ENCODE results near the gene C10orf105. TPM values are rescaled to one million over a fixed set of nuclear protein-coding genes. Genes with fewer than 3 reads are reported as not detected.

Gene C10orf105
- total and polyA plus RNA-seq, 2 of the 8 experiments (the other 6 are each of a cell fraction or from before 2014, with no cell fraction given), result 0.71 to 0.73 TPM

GRCh38 chr10:71715026-71715425 lies 4.6 kb downstream of the C10orf105 start:
- H3K56ac ChIP-seq (replicated peaks; ENCODE audit: insufficient read length, low read depth, low read length), result no peak overlapping the region
- H3K14ac ChIP-seq (ENCODE audit: insufficient read length), result no peak overlapping the region
- no peak for DNase-seq (ENCODE audit: low read depth in 1 of 2, low spot score in 2 of 2)
- H3K79me1 ChIP-seq (ENCODE audit: low read depth, low read length), result no peaks in the 10 kb centered on the region
- H3K4me2 ChIP-seq (ENCODE audit: insufficient read depth in 1 of 2, low read depth in 2 of 2, low read length in 2 of 2), result no peak overlapping the region
- H3K4ac ChIP-seq (replicated peaks; ENCODE audit: insufficient read length, low read depth, low read length), result no peak overlapping the region
- H2AFZ ChIP-seq (ENCODE audit: low read length), result no peak overlapping the region
- no peak for FAIRE-seq
- H4K5ac ChIP-seq (ENCODE audit: insufficient read length, low read depth, low read length), result no peak overlapping the region
- 88% methylated on average over 8 of the region's 8 CpGs; no CpG with 5 or more reads in 1 of the 2 experiments for WGBS, 2 experiments (ENCODE audit: extremely low coverage in 1 of 2, insufficient coverage in 1 of 2, insufficient read length in 1 of 2, insufficient replicate concordance in 2 of 2, low coverage in 1 of 2, low lambda C conversion rate in 2 of 2, missing lambda C conversion rate in 1 of 2)
- no peak overlapping the region for H2BK15ac ChIP-seq (ENCODE audit: low read length)
- H3K27me3 ChIP-seq (replicated peaks in 1 of 4; ENCODE audit: control insufficient read depth in 3 of 4, extremely low read depth in 1 of 4, insufficient read depth in 3 of 4, low read length in 3 of 4), result no peaks in the 10 kb centered on the region
- H3K23me2 ChIP-seq (ENCODE audit: low read depth, low read length), result no peaks in the 10 kb centered on the region; the same call in 1 of the 2 replicates
- no peak overlapping the region for H3K27ac ChIP-seq (ENCODE audit: low read depth, low read length)
- no peak overlapping the region for H4K91ac ChIP-seq (replicated peaks; ENCODE audit: insufficient read length, low read length)
- no peaks in the 10 kb centered on the region for H3K36me3 ChIP-seq (ENCODE audit: control insufficient read depth in 2 of 4, insufficient read depth in 4 of 4, low read length in 3 of 4)
- no peak overlapping the region for H2AK5ac ChIP-seq (ENCODE audit: low read depth, low read length)
- peaks cover 0 to 11% (median 6%) of the 10 kb centered on the region in 4 experiments; a peak in 5 of 7 replicates for H3K4me1 ChIP-seq (replicated peaks in 1 of 4; ENCODE audit: control insufficient read depth in 3 of 4, insufficient read depth in 4 of 4, low read length in 3 of 4)
- H3K4me3 ChIP-seq (ENCODE audit: extremely low read depth in 1 of 4, insufficient read depth in 2 of 4, low read depth in 3 of 4, low read length in 4 of 4), result no peak overlapping the region
- H2BK20ac ChIP-seq (ENCODE audit: low read length), result no peak overlapping the region
- POLR2A ChIA-PET (ENCODE audit: partially characterized antibody), result interaction anchor here (0.6 kb wide), 1 partner anchor 179 kb away, joined by 3 read pairs; no protein-coding TSS in a partner anchor
- H3K23ac ChIP-seq (ENCODE audit: insufficient read length), result no peak overlapping the region
- no peak overlapping the region for H3K9ac ChIP-seq (replicated peaks in 1 of 4; ENCODE audit: extremely low read depth in 1 of 4, low read depth in 3 of 4, low read length in 3 of 4)
- no peaks in the 10 kb centered on the region for H4K20me1 ChIP-seq (replicated peaks in 1 of 2; ENCODE audit: control insufficient read depth in 1 of 2, insufficient read depth in 2 of 2, low read length in 2 of 2)
- CTCF ChIA-PET (ENCODE audit: partially characterized antibody), result interaction anchor here (0.9 to 7.2 kb wide), 7 partner anchors 8 to 411 kb away, joined by 3 to 65 read pairs (median 8); no protein-coding TSS in a partner anchor
- H2BK5ac ChIP-seq (ENCODE audit: low read depth, low read length), result no peak overlapping the region
- H3K79me2 ChIP-seq (ENCODE audit: control insufficient read depth in 1 of 2, insufficient read depth in 2 of 2, low read length in 2 of 2), result no peaks in the 10 kb centered on the region
- no peaks in the 10 kb centered on the region for H3K9me3 ChIP-seq (ENCODE audit: insufficient read depth in 2 of 2, low read depth in 1 of 2, low read length in 1 of 2)
- H4K8ac ChIP-seq (ENCODE audit: extremely low read depth, insufficient read depth, low read length), result no peak overlapping the region
- H2BK12ac ChIP-seq (ENCODE audit: low read depth, low read length), result no peak overlapping the region
- H3K18ac ChIP-seq (ENCODE audit: extremely low read depth, low read length), result no peak overlapping the region
- no peak overlapping the region for H2BK120ac ChIP-seq (replicated peaks; ENCODE audit: low read depth, low read length)
- no peak for TF ChIP-seq POLR2AphosphoS5 (IDR thresholded peaks at IDR 0.05; ENCODE audit: low read depth, low read length)
- no peak for TF ChIP-seq PHF8 (conservative IDR thresholded peaks at IDR 0.05; ENCODE audit: low read depth, low read length)
- no peak for TF ChIP-seq YY1 (IDR thresholded peaks at IDR 0.05; ENCODE audit: low read depth, low read length)
- TF ChIP-seq BRCA1 (IDR thresholded peaks at IDR 0.05; ENCODE audit: low read depth, low read length), result no peak
- TF ChIP-seq FOSL1 (IDR thresholded peaks at IDR 0.05; ENCODE audit: insufficient read depth, low read depth, low read length), result no peak
- no peak for TF ChIP-seq TAF7 (optimal IDR thresholded peaks at IDR 0.05; ENCODE audit: borderline replicate concordance, low read depth, low read length)
- TF ChIP-seq USF2 (IDR thresholded peaks at IDR 0.05; ENCODE audit: low read length), result no peak
- TF ChIP-seq SIX5 (IDR thresholded peaks at IDR 0.05; ENCODE audit: low read depth, low read length), result no peak
- no peak for TF ChIP-seq GABPA (IDR thresholded peaks at IDR 0.05; ENCODE audit: borderline replicate concordance, insufficient read depth, low read length)
- TF ChIP-seq KDM1A (IDR thresholded peaks at IDR 0.05; ENCODE audit: borderline replicate concordance, low read length), result no peak
- no peak for TF ChIP-seq MAFK (IDR thresholded peaks at IDR 0.05; ENCODE audit: low read depth, low read length)
- no peak for TF ChIP-seq EGR1 (IDR thresholded peaks at IDR 0.05; ENCODE audit: borderline replicate concordance, low read depth, low read length)
- TF ChIP-seq NRF1 (IDR thresholded peaks at IDR 0.05; ENCODE audit: low read depth, low read length), result no peak
- TF ChIP-seq KDM5A (IDR thresholded peaks at IDR 0.05; ENCODE audit: low read length), result no peak
